Panc1 (cell line): ENCODE measurements around the gene SLC25A14. TPM values are rescaled to one million over a fixed set of nuclear protein-coding genes. Genes with fewer than 3 reads are reported as not detected.
A peak's percentile ranks its signal among the peaks of the same experiment; 100 is the strongest.

Source experiments
- ATAC-seq: fragments of 200-7000 bp; cut with Tn5 transposase; 2 replicates; pipeline ENCODE4 v1.9.1; 2020; ENCODE audit warnings: mild to moderate bottlenecking, moderate library complexity
- BruUV-seq: library from RNA; stranded (reverse); fragments of 400-500 nt; replicated peaks from 2 replicates; lab custom pipeline; 2021; lab: Mats Ljungman, UMichigan
- CTCF ChIA-PET: fragments of 300-600 bp; sonication (Branson Sonifier 250); formaldehyde crosslinking; loops from one replicate; lab custom pipeline; 2022; ENCODE audit warnings: antibody characterized with exemption; lab: Charles Lee
- POLR2A ChIA-PET: fragments of 300-600 bp; sonication (Branson Sonifier 250); formaldehyde crosslinking; loops from one replicate; lab custom pipeline; 2022; ENCODE audit warnings: antibody characterized with exemption; lab: Charles Lee
- DNase-seq: peaks from one replicate; pipeline ENCODE4 v3.0.0-alpha.2; 2010; ENCODE audit warnings: low read depth, low spot score
- H3K27ac ChIP-seq: 2 replicates; pipeline ENCODE4 v1.5.1; 2011; ENCODE audit warnings: mild to moderate bottlenecking, low read length, inconsistent platforms
- H3K27me3 ChIP-seq: fragments of 200-500 bp; sonication (Bioruptor generic); 2 replicates; pipeline ENCODE4 v1.6.0; 2014; ENCODE audit warnings: low read length, inconsistent platforms; ENCODE audit not compliant: control insufficient read depth, insufficient read depth
- H3K36me3 ChIP-seq: fragments of 200-500 bp; sonication (Bioruptor generic); 2 replicates; pipeline ENCODE4 v1.5.1; 2014; ENCODE audit warnings: inconsistent platforms, mild to moderate bottlenecking, low read length, moderate library complexity; ENCODE audit not compliant: control insufficient read depth, insufficient read depth
- H3K4me1 ChIP-seq: 2 replicates; pipeline ENCODE4 v1.5.1; 2011; ENCODE audit warnings: inconsistent platforms, mild to moderate bottlenecking, low read length, moderate library complexity; ENCODE audit not compliant: control insufficient read depth, insufficient read depth
- H3K4me3 ChIP-seq, 2 experiments: 2 replicates each; pipeline ENCODE4 v1.5.1; 2011 to 2012; ENCODE audit warnings: low read depth in 2 of 2, low read length in 2 of 2, mild to moderate bottlenecking in 2 of 2, inconsistent platforms in 1 of 2, moderate library complexity in 1 of 2
- H3K9me3 ChIP-seq: fragments of 200-500 bp; sonication (Bioruptor generic); 2 replicates; pipeline ENCODE4 v1.5.1; 2014; ENCODE audit warnings: low read depth, mild to moderate bottlenecking, inconsistent platforms, low read length, moderate library complexity; ENCODE audit not compliant: control insufficient read depth, insufficient read depth
- CTCF ChIP-seq: fragments of 450-650 bp; IDR thresholded peaks from 2 replicates; pipeline ENCODE4 v1.5.1; 2017; ENCODE audit warnings: mild to moderate bottlenecking
- POLR2AphosphoS5 ChIP-seq: IDR thresholded peaks from 2 replicates; pipeline ENCODE4 v1.6.1; 2012; ENCODE audit warnings: mild to moderate bottlenecking, low read depth, low read length, moderate library complexity
- REST ChIP-seq, 2 experiments: IDR thresholded peaks; 2 replicates each; pipeline ENCODE4 v1.6.1; 2011 to 2012; ENCODE audit warnings: low read depth in 2 of 2, control low read depth in 1 of 2, low read length in 1 of 2, mild to moderate bottlenecking in 1 of 2, moderate library complexity in 1 of 2; ENCODE audit not compliant: insufficient read depth in 1 of 2
- SIN3A ChIP-seq: IDR thresholded peaks from 2 replicates; pipeline ENCODE4 v1.6.1; 2012; ENCODE audit warnings: low read depth, mild to moderate bottlenecking, low read length, moderate library complexity, borderline replicate concordance; ENCODE audit not compliant: insufficient read depth
- TCF7L2 ChIP-seq: IDR thresholded peaks from 2 replicates; pipeline ENCODE4 v1.6.1; 2011; ENCODE audit warnings: mild to moderate bottlenecking, low read depth, low read length, inconsistent platforms
- in situ Hi-C: cut with HindIII; loops from 2 replicates; pipeline ENCODE4 v1.10.0; 2016; ENCODE audit warnings: low sequenced_read_pairs, low pct_unique_long_range_greater_than_20kb
- intact Hi-C: fragments of 100-400 bp; cut with micrococcal nuclease; formaldehyde crosslinking; loops from one replicate; pipeline ENCODE4 v1.10.0; 2022; ENCODE audit not compliant: unreplicated experiment
- total RNA-seq: library from RNA; stranded (reverse); gene quantifications from one replicate; pipeline ENCODE4 v1.2.1, GENCODE V29; 2021; ENCODE audit not compliant: unreplicated experiment

SLC25A14 gene
- total RNA-seq, 1 experiment from 2014 or later = 25.0 TPM

- ChIA-PET POLR2A (interaction anchor here (0.7 kb wide), 1 partner anchor 20 kb away, joined by 3 read pairs; no protein-coding TSS in a partner anchor), CTCF (interaction anchor here (0.5 to 1.0 kb wide), 2 partner anchors 8 to 30 kb away, joined by 3 to 12 read pairs; partner anchors contain the start of gene RBMX2)
- BruUV-seq = no TSS peak
- Histone ChIP-seq H3K9me3 (no peaks in the 10 kb centered on the region), H3K4me3 (no peak overlapping the region), H3K27ac (no peak overlapping the region), H3K27me3 (peaks cover 5% of the 10 kb centered on the region; the same call in 1 of the 2 replicates), H3K36me3 (no peaks in the 10 kb centered on the region), H3K4me1 (no peaks in the 10 kb centered on the region)
- peak; percentile 20 for DNase-seq
- TF ChIP-seq CTCF (peak; percentile 88), SIN3A (no peak)
- peak; percentile 94 for ATAC-seq
- in situ Hi-C loops = no loop called here
- intact Hi-C loops = loop anchor here (1.0 kb wide), 1 partner anchor 524 kb away; no protein-coding TSS in a partner anchor
Measured at GRCh38 chrX:130393451-130394074, 53.8 kb downstream of the SLC25A14 start.

- no TSS peak for BruUV-seq
- in situ Hi-C loops = no loop called here
Measured at GRCh38 chrX:130395341-130395740, 55.6 kb downstream of the SLC25A14 start.

More at GRCh38 chrX:130395341-130395740, 55.6 kb downstream of the SLC25A14 start:
- TF ChIP-seq TCF7L2 (no peak), SIN3A (no peak), CTCF (no peak), POLR2AphosphoS5 (no peak), REST (IDR thresholded peaks at IDR 0.05; ENCODE audit: insufficient read depth in 1 of 2, low read depth in 2 of 2, low read length in 1 of 2) (no peak)
- H3K36me3 ChIP-seq = no peaks in the 10 kb centered on the region
- DNase-seq = no peak
- ATAC-seq = no peak
- CTCF ChIA-PET = interaction anchor here (1.3 kb wide), 1 partner anchor 521 kb away, joined by 6 read pairs; no protein-coding TSS in a partner anchor
- intact Hi-C loops = no loop called here
- H3K27me3 ChIP-seq = peaks cover 5% of the 10 kb centered on the region; the same call in 1 of the 2 replicates
- POLR2A ChIA-PET = interaction anchor here (0.5 kb wide), 1 partner anchor 66 kb away, joined by 10 read pairs; no protein-coding TSS in a partner anchor
- H3K4me1 ChIP-seq = no peaks in the 10 kb centered on the region
- no peaks in the 10 kb centered on the region for H3K9me3 ChIP-seq
- no peak overlapping the region for H3K4me3 ChIP-seq
- H3K27ac ChIP-seq = no peak overlapping the region
